CD4-positive, alpha-beta T cell treated with Interleukin-2 at 100 ng/mL for 4 hours (primary cell): ENCODE data around the gene MELTF.

Experiments
- DNase-seq: peaks from one replicate; pipeline ENCODE4 v3.0.0-alpha.2; 2020; ENCODE audit warnings: low spot score

The MELTF gene

GRCh38 chr3:197010556-197011351 lies 18.9 kb downstream of the MELTF start:
- DNase-seq: no peak

- no peak for DNase-seq
Observed at GRCh38 chr3:197009532-197010019, 20.0 kb downstream of the MELTF start.

DNA sequence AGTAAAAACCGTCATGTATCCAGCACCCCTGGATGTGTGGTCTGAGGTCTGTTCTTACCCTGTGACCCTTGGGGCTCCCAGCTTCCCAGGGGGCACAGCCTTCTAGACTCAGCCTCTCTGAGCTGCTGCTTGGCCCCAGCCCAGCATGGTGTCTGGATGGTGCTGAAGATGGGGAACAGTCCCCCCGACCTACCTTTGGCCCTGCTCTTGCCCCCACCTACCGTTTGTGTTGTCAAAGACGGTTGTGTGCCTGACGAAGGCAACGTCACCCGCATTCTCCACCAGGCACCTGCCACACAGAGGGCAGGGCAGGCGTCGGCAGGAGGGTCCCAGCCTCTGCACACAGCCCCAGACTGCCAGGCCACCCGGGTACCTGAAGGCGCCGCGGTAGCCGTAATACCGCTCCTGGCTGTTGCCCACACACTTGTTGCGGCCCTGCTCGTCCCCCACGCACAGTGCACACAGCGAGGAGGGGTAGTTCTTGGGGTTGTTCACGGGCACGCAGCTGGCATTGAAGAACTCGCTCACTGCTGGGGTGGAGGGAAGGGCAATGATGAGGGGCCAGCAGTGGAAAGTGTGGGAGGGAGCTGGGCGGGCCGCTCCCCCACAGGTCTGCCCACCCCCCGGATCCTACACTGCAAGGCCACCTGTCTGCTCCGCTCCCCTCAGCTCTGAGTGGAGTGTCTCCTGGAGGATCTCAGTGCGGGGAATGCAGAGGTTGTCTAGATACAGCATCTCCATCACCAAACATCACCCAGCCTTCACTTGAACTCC lies 21.0 kb downstream of the MELTF start:
- DNase-seq: no peak

GRCh38 chr3:197007953-197008352 lies 21.7 kb downstream of the MELTF start:
- DNase-seq: no peak

DNA sequence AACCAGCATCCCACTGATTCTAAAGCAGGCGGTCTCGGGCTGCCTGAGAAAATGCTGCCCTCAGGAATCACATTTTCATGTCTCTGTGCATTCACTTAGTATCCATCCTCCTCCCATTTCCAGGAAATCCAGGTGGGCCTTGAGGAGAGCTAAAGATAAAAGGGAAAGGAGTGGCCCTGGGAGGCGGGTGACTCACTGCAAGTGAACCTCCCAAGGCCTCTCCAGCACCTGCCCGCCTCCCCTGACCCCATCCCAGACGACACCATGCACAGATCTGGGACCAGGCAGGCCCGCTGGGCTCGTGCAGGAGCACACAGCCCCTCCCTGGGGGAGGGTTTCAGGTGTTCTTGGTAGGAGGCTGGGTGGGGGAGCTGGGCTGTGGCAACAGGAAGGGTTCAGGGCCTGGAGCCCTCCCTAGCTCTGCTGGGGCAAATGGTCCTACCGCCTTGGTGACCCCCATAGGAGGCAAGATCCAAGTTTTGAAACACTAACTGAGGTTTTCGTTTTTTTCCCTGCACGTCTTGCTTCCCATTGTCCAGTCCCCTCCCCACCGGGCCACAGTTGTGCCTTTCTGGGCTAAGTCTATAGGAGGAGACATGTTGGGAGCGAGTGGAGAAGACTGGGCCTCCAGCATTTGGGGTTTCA lies 22.2 kb downstream of the MELTF start:
- no peak for DNase-seq

GRCh38 chr3:197006860-197007259 lies 22.8 kb downstream of the MELTF start:
- DNase-seq: no peak

DNA sequence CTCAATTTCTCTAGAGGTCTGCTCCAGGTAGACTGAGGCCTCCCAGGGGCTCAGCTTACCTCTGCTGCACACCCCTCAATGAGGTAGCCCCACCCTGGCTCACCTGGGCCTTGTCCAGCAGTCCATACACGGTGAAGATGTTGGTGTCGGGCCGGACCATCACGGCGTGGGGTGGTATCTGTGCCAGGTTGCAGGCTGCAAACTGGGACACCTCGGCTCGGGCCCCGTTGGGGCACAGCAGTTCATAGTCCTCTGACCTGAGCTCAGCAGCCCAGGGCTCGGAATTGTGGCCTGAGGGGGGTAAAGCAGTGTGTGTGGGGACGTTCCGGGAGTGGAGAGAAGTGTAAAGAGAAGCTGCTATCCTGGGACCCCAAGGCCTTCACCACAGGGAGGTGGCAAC lies 23.2 kb downstream of the MELTF start:
- no peak for DNase-seq

GRCh38 chr3:197003461-197004385 lies 25.9 kb downstream of the MELTF start:
- peak; percentile 14 for DNase-seq

DNA sequence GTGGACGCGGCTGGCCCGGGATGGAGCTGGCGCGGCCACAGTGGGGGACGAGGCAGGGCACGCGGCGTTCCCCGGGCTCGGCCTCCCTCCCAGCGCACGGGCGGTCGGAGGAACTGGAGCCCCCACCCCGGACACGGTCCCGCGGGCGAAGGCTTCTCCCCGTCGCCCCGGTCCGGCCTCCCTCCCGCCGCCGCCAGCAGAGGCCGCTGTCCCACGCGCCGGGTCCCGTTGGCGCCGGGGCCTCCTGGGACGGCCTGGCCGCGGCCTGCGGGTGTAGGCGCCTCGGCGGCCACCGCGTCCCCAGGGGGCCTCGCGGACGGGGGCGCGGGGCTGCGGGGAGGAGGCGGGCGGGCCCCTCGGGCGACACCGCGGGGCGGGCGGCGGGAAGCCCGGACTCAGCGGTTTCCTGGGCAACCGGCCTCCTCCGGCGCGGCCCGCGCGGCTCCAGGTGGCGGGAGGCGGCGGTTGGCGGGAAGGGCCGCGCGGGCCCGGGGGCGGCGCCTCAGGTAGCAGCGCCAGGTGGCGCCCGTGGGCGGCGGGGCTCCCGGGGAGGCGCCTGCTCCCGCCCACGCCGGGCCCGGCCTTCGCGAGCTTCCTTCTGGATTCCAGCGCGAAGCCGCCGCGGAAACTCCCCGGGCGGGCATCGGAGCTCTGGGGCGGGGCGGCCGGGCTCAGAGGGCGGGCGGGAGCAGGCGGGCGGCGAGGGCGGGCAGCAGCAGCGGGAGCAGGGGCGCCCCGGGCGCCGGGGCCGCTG lies 26.7 kb downstream of the MELTF start:
- DNase-seq: peak; percentile 78

DNA sequence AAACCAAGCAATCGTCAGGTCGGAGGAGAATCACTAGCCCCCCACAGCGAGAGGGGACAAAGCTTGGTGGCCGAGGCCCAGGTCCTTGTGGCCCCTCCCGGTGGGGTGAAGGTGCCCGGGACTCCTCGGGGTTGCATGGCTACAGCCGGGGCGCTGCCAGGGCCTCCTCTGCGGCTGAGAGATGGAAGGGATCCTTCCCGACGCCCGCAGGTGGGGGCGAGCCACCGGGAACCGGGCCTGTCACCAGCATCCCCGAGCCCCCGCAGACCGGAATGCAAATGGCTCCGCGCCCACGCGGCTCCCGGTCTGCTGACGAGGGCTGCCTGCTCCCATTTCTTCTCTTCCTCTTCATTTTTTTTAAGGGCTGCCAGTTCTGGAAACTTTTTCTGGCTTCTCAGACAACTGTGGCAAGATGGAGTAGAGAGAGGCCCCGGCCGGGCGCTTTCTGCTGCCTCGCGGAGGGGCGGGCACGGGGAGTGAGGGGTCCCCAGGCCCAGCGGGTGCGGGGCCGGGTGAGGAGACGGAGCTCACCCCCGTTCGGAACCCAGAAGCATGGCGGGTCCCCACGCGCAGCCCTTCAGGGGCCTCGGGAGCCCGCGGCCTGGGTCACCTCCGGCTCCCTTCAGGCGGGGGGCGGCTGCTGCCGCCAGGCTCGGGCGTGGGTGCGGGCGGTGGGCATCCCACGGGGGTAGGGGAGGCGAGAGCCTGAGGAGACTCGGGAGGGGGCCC lies 27.5 kb downstream of the MELTF start:
- DNase-seq: no peak

GRCh38 chr3:197001106-197001971 lies 28.3 kb downstream of the MELTF start:
- no peak for DNase-seq

- DNase-seq: no peak
Observed at GRCh38 chr3:197000211-197000610, 29.4 kb downstream of the MELTF start.

DNA sequence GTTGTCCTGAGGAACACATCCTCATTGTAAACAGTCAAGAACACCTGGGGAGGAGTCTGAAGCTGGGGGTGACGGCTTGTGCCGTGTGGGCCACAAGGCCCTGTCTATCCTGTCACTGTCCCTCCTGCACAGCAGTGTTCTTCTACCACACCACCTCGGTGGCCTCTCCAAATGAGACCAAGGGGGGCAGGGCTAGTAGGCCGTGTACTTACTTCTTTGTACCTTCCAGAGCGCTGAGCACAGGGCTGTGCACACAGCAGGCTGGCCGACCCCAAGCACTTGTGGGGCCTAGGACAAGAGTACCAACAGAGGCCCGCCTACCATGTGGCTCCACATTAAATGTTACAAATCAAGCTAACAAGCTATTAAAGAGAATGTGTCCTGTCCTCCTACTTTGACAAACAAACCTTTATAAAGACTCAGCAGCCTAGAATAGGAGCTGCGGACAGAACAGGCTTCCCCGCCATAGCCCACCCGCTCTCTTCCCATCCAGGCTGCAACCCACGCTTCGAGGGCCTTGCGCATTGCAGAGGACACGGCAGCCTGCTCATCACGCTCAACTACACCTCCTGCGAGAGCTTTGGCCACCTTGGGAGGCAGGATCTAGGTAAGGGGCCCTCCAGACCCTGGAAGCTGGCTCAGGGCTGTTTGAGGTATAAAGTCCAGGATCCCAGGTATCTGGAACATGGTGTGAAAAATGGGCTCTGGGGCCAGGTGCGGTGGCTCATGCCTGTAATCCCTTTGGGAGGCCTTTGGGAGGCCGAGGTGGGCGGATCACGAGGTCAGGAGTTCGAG lies 30.5 kb downstream of the MELTF start:
- DNase-seq: no peak

DNA sequence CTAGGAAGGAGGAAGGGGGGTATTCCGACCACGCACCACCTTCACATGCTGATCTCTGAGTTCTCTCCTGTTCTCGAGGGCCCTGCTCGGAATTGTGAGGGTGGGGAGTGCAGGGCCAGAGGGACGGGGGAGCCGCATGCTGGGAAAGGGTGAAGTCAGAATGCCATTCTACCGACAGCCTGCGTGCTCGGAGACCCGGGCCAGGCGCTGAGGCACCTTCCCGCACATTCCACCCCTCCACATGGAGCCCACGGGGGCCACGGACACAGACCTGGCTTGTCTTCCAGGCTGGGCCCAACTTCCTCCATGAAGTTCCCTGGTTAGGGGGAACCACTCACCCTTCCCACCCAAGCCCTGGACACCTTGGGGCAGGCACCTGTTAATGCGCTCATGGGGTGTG lies 32.3 kb downstream of the MELTF start:
- no peak for DNase-seq

- DNase-seq: no peak
Observed at GRCh38 chr3:196996454-196997265, 33.0 kb downstream of the MELTF start.

GRCh38 chr3:196995646-196996355 lies 33.8 kb downstream of the MELTF start:
- no peak for DNase-seq

- DNase-seq: no peak
Observed at GRCh38 chr3:196995027-196995426, 34.6 kb downstream of the MELTF start.
